Chondrocyte (in vitro differentiated cells): ENCODE measurements around the gene ACOT9. TPM values are rescaled to one million over a fixed set of nuclear protein-coding genes. Genes with fewer than 3 reads are reported as not detected.
"Not testable (repeated sequence)": the region's sequence is repeated elsewhere in the genome, so short reads cannot be mapped to it uniquely, and the experiment has no call there.

Experiments
- DNase-seq: peaks from one replicate; pipeline ENCODE4 v3.0.0; 2021; ENCODE audit warnings: mixed read lengths, low spot score
- H3K27ac Mint-ChIP-seq: one replicate; pipeline ENCODE4 v1.8.0; 2021; ENCODE audit warnings: mild to moderate bottlenecking, moderate library complexity, mixed read lengths; ENCODE audit not compliant: unreplicated experiment
- H3K27me3 Mint-ChIP-seq: 2 replicates; pipeline ENCODE4 v1.8.0; 2021; ENCODE audit warnings: low read depth, mixed read lengths
- H3K36me3 Mint-ChIP-seq: 2 replicates; pipeline ENCODE4 v1.8.0; 2021; ENCODE audit warnings: low read depth, mixed read lengths
- H3K4me1 Mint-ChIP-seq: 2 replicates; pipeline ENCODE4 v1.8.0; 2021; ENCODE audit warnings: low read depth, mild to moderate bottlenecking, mixed read lengths
- H3K4me3 Mint-ChIP-seq: one replicate; pipeline ENCODE4 v1.8.0; 2021; ENCODE audit warnings: mild to moderate bottlenecking, moderate library complexity, mixed read lengths; ENCODE audit not compliant: unreplicated experiment
- H3K9me3 Mint-ChIP-seq: 2 replicates; pipeline ENCODE4 v1.8.0; 2021; ENCODE audit warnings: low read depth, mixed read lengths
- total RNA-seq: library from RNA; stranded (reverse); gene quantifications from 3 replicates; pipeline ENCODE4 v1.2.1, GENCODE V29; 2021
- TF ChIP-seq, protein P1 (sequence below): fragments of 200-600 bp; sonication (generic); IDR thresholded peaks from 2 replicates; pipeline ENCODE4 v1.5.0; 2021; ENCODE audit warnings: antibody characterized with exemption, mild to moderate bottlenecking, moderate library complexity

ACOT9 gene
- total RNA-seq, 1 donor from 2014 or later: 99.6 TPM

DNA sequence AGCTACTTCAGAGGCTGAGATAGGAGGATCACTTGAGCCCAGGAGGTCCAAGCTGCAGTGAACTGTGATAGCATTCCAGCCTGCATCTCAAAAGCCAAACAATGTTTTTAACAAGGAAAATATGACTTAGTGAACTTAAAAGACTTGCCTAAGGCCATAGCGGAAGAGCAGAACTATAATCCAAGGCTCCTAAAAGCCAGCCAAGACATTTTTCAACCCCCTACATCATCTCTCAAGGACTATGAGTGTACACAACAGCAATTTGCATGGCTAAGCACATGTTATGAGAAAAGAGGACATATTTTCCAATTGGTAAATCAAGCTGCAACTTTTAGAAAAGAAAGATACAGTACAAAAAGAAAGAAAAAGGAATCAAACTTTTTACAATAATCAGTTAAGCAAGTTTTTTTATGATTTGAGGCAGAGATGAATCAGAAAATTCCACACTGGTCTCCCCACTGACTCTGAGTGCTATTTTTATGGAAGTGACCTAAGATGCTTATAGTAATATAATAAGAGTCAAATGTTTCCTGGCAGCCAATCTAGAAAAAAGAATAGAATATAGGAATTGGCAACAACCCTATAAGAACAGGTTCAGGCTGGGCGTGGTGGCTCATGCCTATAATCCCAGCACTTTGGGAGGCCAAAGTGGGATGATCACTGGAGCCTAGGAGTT, 9.8 kb upstream of the ACOT9 start:
- peaks cover 21% of the 10 kb centered on the region for H3K4me1 Mint-ChIP-seq
- H3K27ac Mint-ChIP-seq: peak overlapping the region; percentile 97
- H3K4me3 Mint-ChIP-seq: no peak overlapping the region
- H3K36me3 Mint-ChIP-seq: no peaks in the 10 kb centered on the region
- H3K9me3 Mint-ChIP-seq: no peaks in the 10 kb centered on the region
- no peak for DNase-seq
- TF ChIP-seq, protein P1, sequence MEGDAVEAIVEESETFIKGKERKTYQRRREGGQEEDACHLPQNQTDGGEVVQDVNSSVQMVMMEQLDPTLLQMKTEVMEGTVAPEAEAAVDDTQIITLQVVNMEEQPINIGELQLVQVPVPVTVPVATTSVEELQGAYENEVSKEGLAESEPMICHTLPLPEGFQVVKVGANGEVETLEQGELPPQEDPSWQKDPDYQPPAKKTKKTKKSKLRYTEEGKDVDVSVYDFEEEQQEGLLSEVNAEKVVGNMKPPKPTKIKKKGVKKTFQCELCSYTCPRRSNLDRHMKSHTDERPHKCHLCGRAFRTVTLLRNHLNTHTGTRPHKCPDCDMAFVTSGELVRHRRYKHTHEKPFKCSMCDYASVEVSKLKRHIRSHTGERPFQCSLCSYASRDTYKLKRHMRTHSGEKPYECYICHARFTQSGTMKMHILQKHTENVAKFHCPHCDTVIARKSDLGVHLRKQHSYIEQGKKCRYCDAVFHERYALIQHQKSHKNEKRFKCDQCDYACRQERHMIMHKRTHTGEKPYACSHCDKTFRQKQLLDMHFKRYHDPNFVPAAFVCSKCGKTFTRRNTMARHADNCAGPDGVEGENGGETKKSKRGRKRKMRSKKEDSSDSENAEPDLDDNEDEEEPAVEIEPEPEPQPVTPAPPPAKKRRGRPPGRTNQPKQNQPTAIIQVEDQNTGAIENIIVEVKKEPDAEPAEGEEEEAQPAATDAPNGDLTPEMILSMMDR: no peak
- no peaks in the 10 kb centered on the region for H3K27me3 Mint-ChIP-seq

DNA sequence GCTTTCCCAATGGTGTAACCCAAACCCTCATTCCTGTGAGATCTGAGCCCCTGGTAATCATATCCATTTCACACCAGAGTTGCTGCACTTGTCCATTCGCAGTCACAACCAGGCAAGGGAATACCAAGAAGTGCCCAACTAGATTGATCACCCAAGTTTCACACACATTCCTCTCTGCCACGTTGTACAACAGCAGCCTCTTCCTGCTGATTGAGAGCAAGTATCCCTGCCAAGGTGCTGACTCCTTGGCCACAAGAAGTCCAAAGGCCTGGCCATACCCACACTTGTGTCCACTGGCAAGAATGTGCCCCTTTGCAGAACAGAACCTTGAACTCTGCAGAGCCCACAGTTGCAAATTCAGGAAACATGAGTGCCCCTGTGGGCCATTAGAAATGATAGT, 6.5 kb upstream of the ACOT9 start:
- Mint-ChIP-seq H3K27me3 (no peaks in the 10 kb centered on the region), H3K9me3 (no peaks in the 10 kb centered on the region), H3K27ac (no peak overlapping the region), H3K36me3 (no peaks in the 10 kb centered on the region), H3K4me1 (peaks cover 19% of the 10 kb centered on the region), H3K4me3 (no peak overlapping the region)
- no peak for DNase-seq
- TF ChIP-seq, protein P1: no peak

DNA sequence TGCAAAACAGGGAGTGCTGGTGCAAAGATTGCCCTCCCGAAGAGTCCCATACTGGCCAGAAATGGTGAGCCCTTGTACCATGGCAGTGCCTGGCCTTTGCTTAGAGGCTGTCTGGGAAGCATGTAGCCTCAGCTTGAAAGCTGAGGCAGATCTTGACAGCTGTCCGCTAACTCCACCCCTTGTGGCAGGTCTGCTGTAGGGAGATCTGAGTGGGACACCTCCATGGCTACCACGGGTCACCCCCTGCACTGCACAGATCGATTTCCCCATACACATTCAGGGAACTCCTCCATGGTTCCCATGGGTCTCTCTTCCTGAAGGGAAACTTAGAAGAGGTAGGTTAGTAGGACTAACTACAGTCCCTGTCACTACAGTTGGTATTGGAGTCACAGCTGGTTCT, 6.1 kb upstream of the ACOT9 start:
- Mint-ChIP-seq H3K9me3 (no peaks in the 10 kb centered on the region), H3K4me1 (peaks cover 15% of the 10 kb centered on the region), H3K4me3 (no peak overlapping the region), H3K27ac (no peak overlapping the region), H3K27me3 (no peaks in the 10 kb centered on the region), H3K36me3 (no peaks in the 10 kb centered on the region)
- DNase-seq: no peak
- TF ChIP-seq, protein P1: no peak

DNA sequence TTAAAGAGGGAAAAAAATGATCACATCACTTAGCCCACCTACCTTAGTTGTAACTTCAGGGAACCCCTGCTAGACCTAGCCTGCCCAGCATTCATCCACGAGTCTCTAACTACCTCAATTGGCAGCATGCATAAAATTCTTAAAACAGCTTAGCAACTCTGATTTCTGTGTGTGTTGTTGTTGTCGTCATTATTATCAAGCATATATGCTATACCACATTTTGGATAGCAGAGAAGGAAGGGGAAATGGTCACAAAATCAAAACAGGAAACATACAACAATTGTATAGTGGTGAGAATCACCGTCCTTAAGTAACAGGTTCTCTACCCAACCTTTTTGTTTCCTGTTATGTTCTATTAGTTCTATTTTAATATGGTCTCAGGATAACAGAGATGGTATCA, 2.7 kb upstream of the ACOT9 start:
- TF ChIP-seq, protein P1: no peak
- H3K36me3 Mint-ChIP-seq: no peaks in the 10 kb centered on the region
- no peak for DNase-seq
- H3K27ac Mint-ChIP-seq: no peak overlapping the region
- H3K4me1 Mint-ChIP-seq: peaks cover 20% of the 10 kb centered on the region
- H3K27me3 Mint-ChIP-seq: no peaks in the 10 kb centered on the region
- H3K9me3 Mint-ChIP-seq: no peaks in the 10 kb centered on the region
- H3K4me3 Mint-ChIP-seq: no peak overlapping the region

DNA sequence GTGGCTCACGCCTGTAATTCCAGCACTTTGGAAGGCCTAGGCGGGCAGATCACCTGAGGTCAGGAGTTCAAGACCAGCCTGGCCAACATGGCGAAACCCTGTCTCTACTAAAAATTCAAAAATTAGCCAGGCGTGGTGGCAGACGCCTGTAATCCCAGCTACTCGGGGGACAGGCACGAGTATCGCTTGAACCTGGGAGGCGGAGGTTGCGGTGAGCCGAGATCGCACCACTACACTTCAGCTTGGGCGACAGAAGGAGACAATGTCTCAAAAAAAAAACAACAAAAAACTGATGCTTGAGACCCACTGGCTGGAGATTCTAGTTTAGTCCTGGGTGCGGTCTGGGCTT, 521 bp upstream of the ACOT9 start:
- DNase-seq, H3K27me3 Mint-ChIP-seq, H3K9me3 Mint-ChIP-seq, H3K36me3 Mint-ChIP-seq: not testable (repeated sequence)
- H3K4me3 Mint-ChIP-seq: peak overlapping the region; percentile 79
- peaks cover 37% of the 10 kb centered on the region for H3K4me1 Mint-ChIP-seq
- peak overlapping the region; percentile 96 for H3K27ac Mint-ChIP-seq

DNA sequence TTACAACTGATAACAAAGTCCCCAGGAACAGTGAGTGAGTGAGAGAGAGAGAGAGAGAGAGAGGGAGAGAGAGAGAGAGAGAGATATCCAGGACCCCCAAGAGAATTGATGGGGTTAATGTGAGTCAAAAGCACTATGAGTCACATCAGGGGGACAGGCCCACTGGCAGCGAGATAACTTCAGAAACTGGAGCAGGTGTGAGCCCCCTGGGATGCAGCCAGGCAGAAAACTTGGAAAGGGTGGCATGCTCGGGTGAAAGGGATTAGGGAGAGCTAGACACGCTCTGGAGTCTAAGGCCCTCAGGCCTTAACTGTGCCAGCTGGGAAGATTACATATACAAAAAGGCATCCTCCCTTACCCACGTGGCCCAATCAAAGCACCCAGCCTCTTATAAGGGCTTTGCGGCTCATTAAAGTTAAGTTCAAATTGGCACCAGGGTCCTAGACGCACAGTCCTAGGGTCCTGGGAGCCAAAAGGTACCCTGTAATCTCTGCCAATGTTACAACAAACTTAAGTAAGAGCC, 841 bp downstream of the ACOT9 start:
- H3K4me1 Mint-ChIP-seq: peaks cover 45% of the 10 kb centered on the region
- H3K9me3 Mint-ChIP-seq: no peaks in the 10 kb centered on the region
- H3K4me3 Mint-ChIP-seq: peak overlapping the region; percentile 79
- DNase-seq: no peak
- TF ChIP-seq, protein P1: no peak
- peaks cover 1% of the 10 kb centered on the region for H3K36me3 Mint-ChIP-seq
- peak overlapping the region; percentile 96 for H3K27ac Mint-ChIP-seq
- no peaks in the 10 kb centered on the region for H3K27me3 Mint-ChIP-seq
